Neuronal stem cell (in vitro differentiated cells): ENCODE results near the gene APOB.

Experiments
- DNase-seq: peaks from one replicate; pipeline ENCODE4 v3.0.0-alpha.2; 2013; ENCODE audit warnings: low spot score
- H2AFZ ChIP-seq: one replicate; pipeline ENCODE4 v1.6.1; 2013; ENCODE audit warnings: mild to moderate bottlenecking, low read length, inconsistent platforms
- H2AK5ac ChIP-seq: 2 replicates; pipeline ENCODE4 v1.6.1; 2013; ENCODE audit warnings: low read depth, mild to moderate bottlenecking, inconsistent platforms, low read length, moderate library complexity, mixed read lengths
- H2BK120ac ChIP-seq: 2 replicates; pipeline ENCODE4 v1.6.1; 2013; ENCODE audit warnings: low read depth, mild to moderate bottlenecking, inconsistent platforms, low read length, moderate library complexity, mixed read lengths
- H2BK12ac ChIP-seq: one replicate; pipeline ENCODE4 v1.6.1; 2013; ENCODE audit warnings: low read length, inconsistent platforms
- H2BK15ac ChIP-seq: 2 replicates; pipeline ENCODE4 v1.6.1; 2013; ENCODE audit warnings: mild to moderate bottlenecking, low read length, inconsistent platforms, mixed read lengths
- H2BK5ac ChIP-seq: one replicate; pipeline ENCODE4 v1.6.1; 2013; ENCODE audit warnings: inconsistent platforms, mild to moderate bottlenecking, low read length, moderate library complexity
- H3K14ac ChIP-seq: one replicate; pipeline ENCODE4 v1.6.1; 2013; ENCODE audit warnings: low read length, inconsistent platforms
- H3K18ac ChIP-seq: 2 replicates; pipeline ENCODE4 v1.6.1; 2013; ENCODE audit warnings: low read length, inconsistent platforms
- H3K23ac ChIP-seq: 2 replicates; pipeline ENCODE4 v1.6.1; 2013; ENCODE audit warnings: low read depth, mild to moderate bottlenecking, mixed read lengths, low read length, inconsistent platforms; ENCODE audit not compliant: poor library complexity
- H3K27ac ChIP-seq: replicated peaks from 3 replicates; pipeline ENCODE4 v1.5.1; 2013; ENCODE audit warnings: low read length, inconsistent platforms
- H3K27me3 ChIP-seq, 3 experiments: 2 replicates each; pipeline ENCODE4 v1.6.1; 2013; ENCODE audit warnings: low read length in 3 of 3, mild to moderate bottlenecking in 2 of 3, inconsistent platforms in 1 of 3, low read depth in 1 of 3, mixed read lengths in 1 of 3, moderate library complexity in 1 of 3; ENCODE audit not compliant: control insufficient read depth in 3 of 3, insufficient read depth in 3 of 3
- H3K36me3 ChIP-seq, 2 donors: replicated peaks in 1 of 2; 2 replicates each; pipeline ENCODE4 v1.6.1; 2013; ENCODE audit warnings: low read length in 2 of 2; ENCODE audit not compliant: control insufficient read depth in 2 of 2, insufficient read depth in 2 of 2
- H3K4ac ChIP-seq: 2 replicates; pipeline ENCODE4 v1.6.1; 2013; ENCODE audit warnings: inconsistent platforms, mild to moderate bottlenecking, low read length, moderate library complexity
- H3K4me1 ChIP-seq, 2 donors: 1 replicate in 1 of 2; 2 replicates in 1 of 2; pipeline ENCODE4 v1.6.1; 2013; ENCODE audit warnings: low read length in 2 of 2, low read depth in 1 of 2; ENCODE audit not compliant: control insufficient read depth in 2 of 2, insufficient read depth in 1 of 2
- H3K4me2 ChIP-seq: one replicate; pipeline ENCODE4 v1.6.1; 2013; ENCODE audit warnings: mild to moderate bottlenecking, low read length, inconsistent platforms; ENCODE audit not compliant: insufficient read depth, poor library complexity, severe bottlenecking
- H3K4me3 ChIP-seq, 2 donors: 2 replicates each; pipeline ENCODE4 v1.5.1; 2013; ENCODE audit warnings: low read length in 2 of 2, mild to moderate bottlenecking in 2 of 2, inconsistent platforms in 1 of 2, moderate library complexity in 1 of 2
- H3K79me1 ChIP-seq: one replicate; pipeline ENCODE4 v1.6.1; 2013; ENCODE audit warnings: low read depth, mild to moderate bottlenecking, inconsistent platforms, low read length, moderate library complexity
- H3K9ac ChIP-seq: one replicate; pipeline ENCODE4 v1.6.1; 2013; ENCODE audit warnings: mild to moderate bottlenecking, low read depth, low read length, inconsistent platforms; ENCODE audit not compliant: poor library complexity
- H3K9me3 ChIP-seq, 2 donors: replicated peaks in 1 of 2; 2 replicates each; pipeline versions ENCODE3 to v1.6.1; 2013; ENCODE audit warnings: low read length in 2 of 2, mild to moderate bottlenecking in 2 of 2, inconsistent platforms in 1 of 2, low read depth in 1 of 2, mixed read lengths in 1 of 2, moderate library complexity in 1 of 2; ENCODE audit not compliant: control insufficient read depth in 2 of 2, insufficient read depth in 1 of 2
- H4K8ac ChIP-seq: one replicate; pipeline ENCODE4 v1.6.1; 2013; ENCODE audit warnings: low read depth, mild to moderate bottlenecking, inconsistent platforms, low read length, moderate library complexity
- H4K91ac ChIP-seq: one replicate; pipeline ENCODE4 v1.6.1; 2013; ENCODE audit warnings: low read length, low read depth, mild to moderate bottlenecking, inconsistent platforms; ENCODE audit not compliant: poor library complexity
- WGBS, 2 donors: extraction: QIAGEN DNeasy Blood & Tissue Kit; methylation state at CpG; one replicate each; pipeline ENCODE4 v1.1.7; 2013; ENCODE audit warnings: missing lambda C conversion rate in 2 of 2, mixed read lengths in 1 of 2; ENCODE audit not compliant: insufficient read length in 2 of 2, insufficient replicate concordance in 1 of 2; ENCODE audit errors: extremely low coverage in 2 of 2; 5-methylcytosine and 5-hydroxymethylcytosine counted together

Gene APOB

GRCh38 chr2:21042958-21043743 lies 722 bp downstream of the APOB start:
- H3K36me3 ChIP-seq = no peaks in the 10 kb centered on the region
- H3K4me1 ChIP-seq = peaks cover 0 to 3% of the 10 kb centered on the region in 2 donors
- H3K9ac ChIP-seq = peak overlapping the region; percentile 65
- H3K4me3 ChIP-seq = peak overlapping the region in 1 of 2 donors; percentile 52
- H3K14ac ChIP-seq = peak overlapping the region; percentile 1
- H2BK15ac ChIP-seq = no peak overlapping the region
- no peak overlapping the region for H4K8ac ChIP-seq
- no peak overlapping the region for H2BK5ac ChIP-seq
- H2AFZ ChIP-seq = peak overlapping the region; percentile 21
- no peak overlapping the region for H3K4ac ChIP-seq
- H2AK5ac ChIP-seq = no peak overlapping the region
- H3K27ac ChIP-seq = no peak overlapping the region
- no peaks in the 10 kb centered on the region for H3K79me1 ChIP-seq
- H3K27me3 ChIP-seq = peaks cover 0 to 36% (median 9%) of the 10 kb centered on the region in 3 experiments
- H4K91ac ChIP-seq = no peak overlapping the region
- H3K4me2 ChIP-seq = peak overlapping the region; percentile 92
- DNase-seq = peak; percentile 78
- no peak overlapping the region for H2BK12ac ChIP-seq
- no peak overlapping the region for H3K23ac ChIP-seq
- no peaks in the 10 kb centered on the region for H3K9me3 ChIP-seq
- no peak overlapping the region for H2BK120ac ChIP-seq
- H3K18ac ChIP-seq = peak overlapping the region; percentile 94
- WGBS, 2 donors = no CpG with 5 or more reads among the region's 25 CpGs

GRCh38 chr2:21042708-21042957 lies 1.2 kb downstream of the APOB start:
- no peak overlapping the region for H4K91ac ChIP-seq
- H3K4me1 ChIP-seq = peaks cover 0 to 3% of the 10 kb centered on the region in 2 donors
- H2BK12ac ChIP-seq = no peak overlapping the region
- H3K23ac ChIP-seq = no peak overlapping the region
- no peak overlapping the region for H2BK5ac ChIP-seq
- no peak overlapping the region for H2BK15ac ChIP-seq
- no peaks in the 10 kb centered on the region for H3K79me1 ChIP-seq
- H2BK120ac ChIP-seq = no peak overlapping the region
- H3K4me2 ChIP-seq = no peak overlapping the region
- no peaks in the 10 kb centered on the region for H3K9me3 ChIP-seq
- H3K4ac ChIP-seq = no peak overlapping the region
- no peak for DNase-seq
- H3K36me3 ChIP-seq = no peaks in the 10 kb centered on the region
- H2AFZ ChIP-seq = no peak overlapping the region
- no CpG with 5 or more reads among the region's 5 CpGs for WGBS, 2 donors
- peaks cover 0 to 36% (median 9%) of the 10 kb centered on the region in 3 experiments for H3K27me3 ChIP-seq
- no peak overlapping the region for H3K18ac ChIP-seq
- H3K9ac ChIP-seq = no peak overlapping the region
- no peak overlapping the region for H3K27ac ChIP-seq
- H3K4me3 ChIP-seq = no peak overlapping the region
- no peak overlapping the region for H4K8ac ChIP-seq
- H2AK5ac ChIP-seq = no peak overlapping the region
- no peak overlapping the region for H3K14ac ChIP-seq

- H3K4ac ChIP-seq = no peak overlapping the region
- no peak overlapping the region for H2BK15ac ChIP-seq
- no peak overlapping the region for H2BK120ac ChIP-seq
- H4K8ac ChIP-seq = no peak overlapping the region
- no peak overlapping the region for H3K23ac ChIP-seq
- no peak overlapping the region for H3K9ac ChIP-seq
- no peak overlapping the region for H3K4me2 ChIP-seq
- H3K18ac ChIP-seq = no peak overlapping the region
- H3K4me3 ChIP-seq = no peak overlapping the region
- no peak overlapping the region for H4K91ac ChIP-seq
- no peak for DNase-seq
- H3K36me3 ChIP-seq = no peaks in the 10 kb centered on the region
- no peak overlapping the region for H3K27ac ChIP-seq
- no CpG with 5 or more reads among the region's 16 CpGs for WGBS, 2 donors
- no peak overlapping the region for H2AK5ac ChIP-seq
- H2BK12ac ChIP-seq = no peak overlapping the region
- no peak overlapping the region for H2BK5ac ChIP-seq
- no peak overlapping the region for H2AFZ ChIP-seq
- H3K9me3 ChIP-seq = no peaks in the 10 kb centered on the region
- H3K4me1 ChIP-seq = peaks cover 0 to 3% of the 10 kb centered on the region in 2 donors
- H3K27me3 ChIP-seq = peaks cover 0 to 36% (median 9%) of the 10 kb centered on the region in 3 experiments
- H3K14ac ChIP-seq = no peak overlapping the region
- H3K79me1 ChIP-seq = no peaks in the 10 kb centered on the region
Measured at GRCh38 chr2:21041943-21042707, 1.7 kb downstream of the APOB start.

GRCh38 chr2:21041462-21041861 lies 2.4 kb downstream of the APOB start:
- no peak for DNase-seq
- no peak overlapping the region for H3K4ac ChIP-seq
- no peak overlapping the region for H3K27ac ChIP-seq
- H3K27me3 ChIP-seq = peaks cover 0 to 35% (median 9%) of the 10 kb centered on the region in 3 experiments
- no peak overlapping the region for H4K8ac ChIP-seq
- no peak overlapping the region for H3K23ac ChIP-seq
- H2BK12ac ChIP-seq = no peak overlapping the region
- no peak overlapping the region for H2AFZ ChIP-seq
- no peaks in the 10 kb centered on the region for H3K36me3 ChIP-seq
- H3K9me3 ChIP-seq = no peaks in the 10 kb centered on the region
- H3K4me1 ChIP-seq = peaks cover 0 to 3% of the 10 kb centered on the region in 2 donors
- no peak overlapping the region for H3K4me2 ChIP-seq
- H3K18ac ChIP-seq = no peak overlapping the region
- H4K91ac ChIP-seq = no peak overlapping the region
- H2BK5ac ChIP-seq = no peak overlapping the region
- H2BK120ac ChIP-seq = no peak overlapping the region
- H2BK15ac ChIP-seq = no peak overlapping the region
- no peaks in the 10 kb centered on the region for H3K79me1 ChIP-seq
- H2AK5ac ChIP-seq = no peak overlapping the region
- H3K9ac ChIP-seq = no peak overlapping the region
- no peak overlapping the region for H3K14ac ChIP-seq
- H3K4me3 ChIP-seq = no peak overlapping the region
- no CpG with 5 or more reads among the region's 4 CpGs for WGBS, 2 donors
